Measurements from ENCODE around the gene GPC6. TPM values are rescaled to one million over a fixed set of nuclear protein-coding genes. Genes with fewer than 3 reads are reported as not detected.

Gene GPC6
- total RNA-seq, 2 experiments from 2014 or later: not detected

DNA sequence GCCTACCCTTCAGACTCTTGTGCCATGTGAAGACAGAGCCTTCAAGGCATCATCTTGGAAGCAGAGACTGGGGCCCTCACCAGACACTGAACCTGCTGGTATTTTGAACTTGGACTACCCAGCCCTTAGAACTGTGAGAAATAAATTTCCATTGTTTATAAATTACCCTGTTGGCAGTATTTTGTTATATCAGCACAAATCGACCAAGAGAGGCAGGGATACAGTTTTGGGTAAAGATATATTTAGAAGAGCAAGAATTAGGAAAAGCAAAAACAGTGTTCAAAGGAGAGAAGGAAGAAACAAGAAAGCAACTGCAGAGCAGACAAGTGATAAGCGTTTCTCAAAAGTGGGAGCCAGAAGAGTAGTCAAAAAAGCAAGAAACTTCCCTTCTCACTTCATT, 652.1 kb downstream of the GPC6 start:
- DNase-seq: no peak
- H3K36me3 Mint-ChIP-seq: no peaks in the 10 kb centered on the region
- no peak overlapping the region for H3K4me3 Mint-ChIP-seq
- no peaks in the 10 kb centered on the region for H3K4me1 Mint-ChIP-seq (ENCODE audit: low read depth)
- no peak overlapping the region for H3K27ac Mint-ChIP-seq
- ChIA-PET CTCF (no interaction called here), POLR2A (no interaction called here)
- intact Hi-C loops (cut with micrococcal nuclease): no loop called here
- peaks cover 5% of the 10 kb centered on the region for H3K9me3 Mint-ChIP-seq
- H3K27me3 Mint-ChIP-seq: peaks cover 1% of the 10 kb centered on the region

DNA sequence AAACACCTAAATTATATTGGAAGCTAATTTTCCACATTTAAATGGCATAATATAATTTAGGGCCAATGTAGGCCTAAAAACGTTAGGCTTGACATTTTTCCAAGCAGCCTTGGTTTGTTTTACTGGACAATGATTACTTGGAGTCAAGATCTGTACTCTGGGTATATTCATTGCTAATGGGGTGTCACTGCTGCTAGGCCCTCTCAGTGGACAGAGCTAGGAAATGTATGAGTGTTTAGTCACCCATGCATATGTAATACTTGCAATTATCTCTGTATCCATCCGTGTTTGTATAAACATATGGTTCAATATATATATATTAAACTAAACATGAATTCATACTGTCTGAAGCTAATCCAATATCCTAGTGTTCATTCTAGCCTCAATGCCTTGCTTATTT, 654.8 kb downstream of the GPC6 start:
- H3K4me1 Mint-ChIP-seq (ENCODE audit: low read depth): no peaks in the 10 kb centered on the region
- DNase-seq: no peak
- ChIA-PET POLR2A (no interaction called here), CTCF (no interaction called here)
- H3K4me3 Mint-ChIP-seq: no peak overlapping the region
- no peaks in the 10 kb centered on the region for H3K36me3 Mint-ChIP-seq
- intact Hi-C loops (cut with micrococcal nuclease): no loop called here
- peaks cover 5% of the 10 kb centered on the region for H3K9me3 Mint-ChIP-seq
- no peak overlapping the region for H3K27ac Mint-ChIP-seq
- peaks cover 2% of the 10 kb centered on the region for H3K27me3 Mint-ChIP-seq

DNA sequence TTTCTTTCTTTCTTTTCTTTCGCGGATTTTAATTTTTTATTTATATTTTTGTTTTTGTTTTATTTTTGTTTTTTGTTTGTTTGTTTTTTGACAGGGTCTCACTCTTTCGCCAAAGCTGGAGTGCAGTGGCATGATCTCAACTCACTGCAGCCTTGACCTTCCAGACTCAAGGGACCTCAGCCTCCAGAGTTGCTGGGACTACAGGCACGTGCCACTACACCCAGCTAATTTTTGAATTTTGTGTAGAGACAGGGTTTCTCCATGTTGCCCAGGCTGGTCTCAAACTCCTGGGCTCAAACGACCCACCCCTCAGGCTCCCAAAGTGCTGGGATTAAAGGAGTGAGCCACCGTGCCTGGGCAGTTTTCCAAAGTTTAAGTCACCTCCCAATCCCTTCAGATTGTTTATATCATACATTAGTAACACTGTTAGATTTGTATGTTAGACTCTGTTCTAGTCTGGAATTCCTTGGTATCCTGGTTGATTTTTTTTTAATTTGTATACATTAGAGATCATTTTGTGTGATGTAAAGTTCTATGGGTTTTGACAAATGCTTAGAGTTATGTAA, 655.6 kb downstream of the GPC6 start:
- no peaks in the 10 kb centered on the region for H3K36me3 Mint-ChIP-seq
- H3K27me3 Mint-ChIP-seq: peaks cover 2% of the 10 kb centered on the region
- intact Hi-C loops (cut with micrococcal nuclease): no loop called here
- no peaks in the 10 kb centered on the region for H3K4me1 Mint-ChIP-seq (ENCODE audit: low read depth)
- ChIA-PET POLR2A (no interaction called here), CTCF (no interaction called here)
- no peak overlapping the region for H3K27ac Mint-ChIP-seq
- H3K4me3 Mint-ChIP-seq: no peak overlapping the region
- peaks cover 5% of the 10 kb centered on the region for H3K9me3 Mint-ChIP-seq
- DNase-seq: no peak

DNA sequence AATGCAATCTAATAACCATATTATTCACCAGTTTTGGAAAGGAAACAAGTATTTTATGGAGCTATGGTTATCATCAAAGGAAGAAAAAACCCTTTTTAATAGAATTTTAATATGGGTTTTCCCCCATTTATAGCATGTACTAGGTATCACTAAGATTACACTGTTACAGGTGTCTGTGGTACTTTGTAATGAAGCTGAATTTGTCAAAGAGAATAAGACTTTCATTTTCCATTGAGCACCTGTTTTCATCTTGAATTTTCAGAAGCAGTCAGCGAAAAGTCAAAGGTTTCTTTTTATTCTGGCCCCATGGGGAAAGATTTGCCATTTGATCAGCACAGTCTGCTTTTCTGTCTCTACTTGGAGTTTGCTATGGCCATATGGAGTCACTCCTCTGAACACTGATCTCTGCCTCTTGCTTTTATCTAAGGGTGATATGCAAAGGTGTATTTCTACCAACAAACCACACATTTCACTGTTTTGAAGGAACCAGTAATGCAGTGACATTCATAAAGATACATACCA, 662.9 kb downstream of the GPC6 start:
- intact Hi-C loops (cut with micrococcal nuclease): no loop called here
- ChIA-PET CTCF (interaction anchor here (0.7 kb wide), 1 partner anchor 334 kb away, joined by 5 read pairs; no protein-coding TSS in a partner anchor), POLR2A (no interaction called here)
- Mint-ChIP-seq H3K36me3 (no peaks in the 10 kb centered on the region), H3K9me3 (no peaks in the 10 kb centered on the region), H3K27ac (no peak overlapping the region), H3K4me1 (ENCODE audit: low read depth) (no peaks in the 10 kb centered on the region), H3K27me3 (peaks cover 2% of the 10 kb centered on the region), H3K4me3 (no peak overlapping the region)
- no peak for DNase-seq

DNA sequence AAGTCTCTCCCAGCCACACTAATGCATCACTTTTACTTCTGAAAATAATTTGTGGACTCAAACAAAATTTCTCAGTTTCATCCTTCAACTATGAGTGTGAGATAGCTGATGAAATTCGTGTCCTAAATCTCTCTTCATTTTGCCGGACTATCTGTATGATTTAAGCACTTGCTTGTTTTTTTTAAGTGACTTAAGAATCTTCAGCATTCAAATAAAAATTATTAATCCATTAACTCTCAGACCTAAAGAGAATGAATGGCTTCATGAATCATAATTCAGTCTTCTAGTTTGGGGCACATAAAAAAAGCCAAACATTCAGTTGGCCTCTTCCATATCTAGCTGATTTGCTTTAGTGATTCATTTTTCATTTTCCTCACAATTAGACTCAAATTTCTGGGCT, 673.4 kb downstream of the GPC6 start:
- Mint-ChIP-seq H3K27ac (no peak overlapping the region), H3K4me3 (no peak overlapping the region), H3K36me3 (no peaks in the 10 kb centered on the region), H3K27me3 (peaks cover 4% of the 10 kb centered on the region), H3K4me1 (ENCODE audit: low read depth) (no peaks in the 10 kb centered on the region), H3K9me3 (no peaks in the 10 kb centered on the region)
- intact Hi-C loops (cut with micrococcal nuclease): no loop called here
- ChIA-PET CTCF (no interaction called here), POLR2A (no interaction called here)
- DNase-seq: no peak

DNA sequence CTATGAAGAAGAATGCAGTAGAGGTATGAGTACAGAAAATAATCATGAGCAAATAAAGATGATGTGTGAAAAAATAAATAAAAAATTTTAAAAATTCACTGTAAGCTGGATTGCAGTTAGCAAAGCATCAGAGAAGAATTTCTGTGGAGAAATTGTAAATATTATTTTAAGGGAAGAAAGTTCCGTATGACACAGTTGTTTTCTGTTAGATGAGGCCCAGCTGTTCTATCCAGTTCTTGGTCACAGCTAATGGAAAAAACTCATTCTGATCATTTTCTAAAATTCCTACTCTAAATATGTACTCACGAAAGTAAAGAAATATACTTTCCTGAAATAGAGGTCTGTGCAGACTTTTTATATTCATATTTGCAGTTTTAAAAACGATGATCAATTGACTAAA, 674.1 kb downstream of the GPC6 start:
- H3K4me3 Mint-ChIP-seq: no peak overlapping the region
- no peak overlapping the region for H3K27ac Mint-ChIP-seq
- H3K36me3 Mint-ChIP-seq: no peaks in the 10 kb centered on the region
- no peak for DNase-seq
- ChIA-PET POLR2A (no interaction called here), CTCF (no interaction called here)
- no peaks in the 10 kb centered on the region for H3K4me1 Mint-ChIP-seq (ENCODE audit: low read depth)
- H3K27me3 Mint-ChIP-seq: peaks cover 4% of the 10 kb centered on the region
- intact Hi-C loops (cut with micrococcal nuclease): no loop called here
- H3K9me3 Mint-ChIP-seq: no peaks in the 10 kb centered on the region

DNA sequence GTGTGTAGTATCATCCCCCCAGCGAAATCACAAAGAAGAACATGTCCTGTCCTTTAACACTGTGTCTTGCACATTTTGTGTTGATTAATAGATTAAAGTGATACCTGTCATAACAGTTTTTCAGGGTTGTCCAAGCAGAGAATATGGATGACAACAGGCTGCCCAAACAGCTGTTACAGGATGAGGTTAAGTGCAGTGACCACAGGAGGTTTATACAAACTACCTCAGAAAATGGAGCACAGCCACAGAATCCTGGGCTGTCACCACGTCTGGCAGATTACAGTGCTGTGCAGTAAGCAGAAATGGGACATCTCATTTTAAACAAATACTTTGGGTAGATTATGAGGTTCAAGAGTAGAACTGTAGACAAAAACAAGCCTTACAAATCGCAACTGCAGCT, 677.3 kb downstream of the GPC6 start:
- Mint-ChIP-seq H3K27me3 (peaks cover 4% of the 10 kb centered on the region), H3K4me1 (ENCODE audit: low read depth) (no peaks in the 10 kb centered on the region), H3K9me3 (no peaks in the 10 kb centered on the region), H3K27ac (no peak overlapping the region), H3K4me3 (no peak overlapping the region), H3K36me3 (no peaks in the 10 kb centered on the region)
- intact Hi-C loops (cut with micrococcal nuclease): no loop called here
- ChIA-PET POLR2A (no interaction called here), CTCF (no interaction called here)
- DNase-seq: no peak

DNA sequence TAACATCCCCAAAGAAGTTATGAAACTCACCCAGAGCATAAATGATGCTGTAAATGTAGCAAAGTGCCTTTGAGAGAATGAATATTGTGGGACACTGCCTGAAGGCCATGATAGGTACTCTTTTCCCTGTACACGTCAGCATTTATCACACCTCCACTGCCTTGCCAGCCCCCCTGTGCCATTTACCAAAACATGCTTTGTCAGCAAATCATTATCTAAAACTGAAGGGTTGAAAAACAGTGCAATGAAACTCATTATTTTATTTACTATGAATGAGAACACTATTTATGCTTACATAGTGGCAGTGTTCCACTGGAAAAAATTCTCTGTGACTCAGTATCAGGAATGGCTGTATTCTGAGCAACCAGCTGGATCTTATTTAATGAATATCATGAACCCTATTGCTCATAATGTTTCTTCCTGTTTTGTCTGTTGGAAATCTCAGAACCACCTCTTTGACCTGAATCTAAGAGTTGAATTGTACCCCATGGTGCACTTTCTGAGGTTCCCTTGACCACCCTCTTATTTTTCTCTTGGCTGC, 688.7 kb downstream of the GPC6 start:
- intact Hi-C loops (cut with micrococcal nuclease): no loop called here
- H3K27me3 Mint-ChIP-seq: peaks cover 4% of the 10 kb centered on the region
- no peaks in the 10 kb centered on the region for H3K4me1 Mint-ChIP-seq (ENCODE audit: low read depth)
- H3K27ac Mint-ChIP-seq: no peak overlapping the region
- no peaks in the 10 kb centered on the region for H3K36me3 Mint-ChIP-seq
- no peak overlapping the region for H3K4me3 Mint-ChIP-seq
- no peaks in the 10 kb centered on the region for H3K9me3 Mint-ChIP-seq
- DNase-seq: no peak
- ChIA-PET POLR2A (no interaction called here), CTCF (no interaction called here)

DNA sequence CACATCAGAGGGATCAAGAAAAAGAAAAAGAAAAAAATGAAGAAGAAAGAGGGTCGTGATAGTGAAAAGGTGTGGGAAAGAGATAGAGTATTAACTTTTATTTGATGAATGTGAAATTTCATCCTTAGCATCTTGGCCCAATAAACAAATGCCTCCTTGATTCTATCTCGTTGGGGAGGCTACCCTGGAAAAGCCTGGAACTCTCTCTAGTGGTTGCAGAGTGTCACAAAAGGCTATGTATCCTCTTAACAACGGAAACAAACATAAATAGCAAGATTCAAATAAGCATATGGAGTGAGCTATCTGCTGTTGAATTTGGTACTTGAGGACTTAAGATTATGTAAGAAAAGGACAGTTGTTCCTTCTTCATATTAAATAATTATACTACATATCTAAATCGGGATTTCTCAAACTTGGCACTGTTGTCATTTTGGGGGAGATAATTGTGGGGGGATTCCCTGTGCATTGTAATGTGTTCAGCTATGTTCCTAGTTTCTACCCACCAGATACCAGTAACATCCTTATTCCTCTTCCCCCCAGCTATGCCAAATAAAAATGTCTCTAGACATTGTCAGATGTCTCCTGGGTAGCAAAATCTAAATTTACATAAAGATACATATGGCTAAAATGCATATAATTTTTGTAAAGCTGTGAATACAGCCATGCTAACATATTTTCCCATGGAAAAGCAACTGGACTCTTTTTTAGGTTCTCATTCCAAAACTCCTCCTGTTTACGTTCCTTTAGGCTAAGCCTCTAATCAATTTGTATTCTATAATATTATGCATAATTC, 695.7 kb downstream of the GPC6 start:
- Mint-ChIP-seq H3K36me3 (no peaks in the 10 kb centered on the region), H3K9me3 (no peaks in the 10 kb centered on the region), H3K27me3 (peaks cover 8% of the 10 kb centered on the region), H3K4me1 (ENCODE audit: low read depth) (no peaks in the 10 kb centered on the region), H3K4me3 (no peak overlapping the region), H3K27ac (no peak overlapping the region)
- CTCF ChIA-PET: no interaction called here
- POLR2A ChIA-PET: no interaction called here
- intact Hi-C loops (cut with micrococcal nuclease): no loop called here
- DNase-seq: no peak

DNA sequence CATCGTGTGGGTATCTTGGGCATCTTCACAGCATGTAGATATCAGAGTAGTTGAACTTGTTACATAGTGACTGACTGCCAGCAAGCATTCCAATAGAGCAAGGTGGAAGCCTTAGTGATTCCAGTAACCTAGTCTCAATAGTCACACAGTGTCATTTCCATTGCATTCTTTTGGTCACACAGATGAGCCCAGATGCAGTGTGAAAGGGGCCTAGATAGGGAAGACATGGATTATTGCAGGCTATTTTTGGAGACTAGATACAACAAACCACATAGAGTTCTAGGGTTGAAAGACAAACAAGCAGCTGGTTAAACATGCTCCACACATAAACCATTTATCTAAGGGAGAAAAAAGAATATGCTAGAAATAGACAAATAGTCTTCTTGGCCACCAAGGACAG, 699.4 kb downstream of the GPC6 start:
- Mint-ChIP-seq H3K9me3 (no peaks in the 10 kb centered on the region), H3K27ac (no peak overlapping the region), H3K4me3 (no peak overlapping the region), H3K27me3 (no peaks in the 10 kb centered on the region), H3K36me3 (no peaks in the 10 kb centered on the region), H3K4me1 (ENCODE audit: low read depth) (no peaks in the 10 kb centered on the region)
- CTCF ChIA-PET: no interaction called here
- no peak for DNase-seq
- intact Hi-C loops (cut with micrococcal nuclease): no loop called here
- POLR2A ChIA-PET: no interaction called here

DNA sequence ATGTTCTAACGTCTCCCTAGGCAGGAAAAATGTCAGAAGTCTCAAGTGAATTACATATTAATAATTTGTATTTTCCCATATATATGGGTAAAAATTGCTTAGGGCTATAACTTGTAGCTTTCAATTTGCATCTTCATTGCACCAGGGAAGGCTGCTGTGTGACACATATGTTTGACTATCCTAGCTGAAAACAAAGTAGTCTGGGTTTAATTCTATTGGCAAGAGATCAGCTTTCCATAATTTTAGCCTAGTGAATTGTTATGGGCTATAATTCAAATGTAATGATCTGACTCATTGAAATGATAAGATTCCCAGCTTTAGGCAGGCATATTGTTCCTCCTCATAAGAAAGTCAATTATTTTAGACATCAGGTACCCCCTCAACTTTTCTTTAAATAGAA, 699.8 kb downstream of the GPC6 start:
- Mint-ChIP-seq H3K9me3 (no peaks in the 10 kb centered on the region), H3K27me3 (no peaks in the 10 kb centered on the region), H3K27ac (no peak overlapping the region), H3K4me1 (ENCODE audit: low read depth) (no peaks in the 10 kb centered on the region), H3K36me3 (no peaks in the 10 kb centered on the region), H3K4me3 (no peak overlapping the region)
- ChIA-PET CTCF (no interaction called here), POLR2A (no interaction called here)
- DNase-seq: no peak
- intact Hi-C loops (cut with micrococcal nuclease): no loop called here

DNA sequence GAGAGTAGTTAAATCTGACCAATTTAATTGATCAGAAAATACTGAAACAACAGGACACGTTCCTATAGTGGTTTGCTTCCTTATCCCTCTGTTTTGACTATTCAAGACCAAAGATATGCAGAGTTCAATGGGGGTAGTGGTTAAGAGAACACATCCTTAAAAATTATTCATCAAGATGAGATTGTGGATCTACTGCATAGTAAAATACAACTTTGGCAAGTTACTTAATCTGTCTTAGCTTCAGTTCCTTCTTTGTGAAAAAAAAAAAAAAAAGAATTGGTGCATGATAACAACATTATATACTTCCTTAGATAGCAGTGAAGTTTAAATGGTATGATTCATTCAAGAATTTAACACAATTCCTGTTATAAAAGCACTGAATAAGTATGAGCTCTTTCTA, 700.8 kb downstream of the GPC6 start:
- Mint-ChIP-seq H3K27ac (no peak overlapping the region), H3K4me3 (no peak overlapping the region), H3K27me3 (no peaks in the 10 kb centered on the region), H3K9me3 (no peaks in the 10 kb centered on the region), H3K36me3 (no peaks in the 10 kb centered on the region), H3K4me1 (ENCODE audit: low read depth) (no peaks in the 10 kb centered on the region)
- intact Hi-C loops (cut with micrococcal nuclease): no loop called here
- POLR2A ChIA-PET: no interaction called here
- CTCF ChIA-PET: no interaction called here
- DNase-seq: no peak

DNA sequence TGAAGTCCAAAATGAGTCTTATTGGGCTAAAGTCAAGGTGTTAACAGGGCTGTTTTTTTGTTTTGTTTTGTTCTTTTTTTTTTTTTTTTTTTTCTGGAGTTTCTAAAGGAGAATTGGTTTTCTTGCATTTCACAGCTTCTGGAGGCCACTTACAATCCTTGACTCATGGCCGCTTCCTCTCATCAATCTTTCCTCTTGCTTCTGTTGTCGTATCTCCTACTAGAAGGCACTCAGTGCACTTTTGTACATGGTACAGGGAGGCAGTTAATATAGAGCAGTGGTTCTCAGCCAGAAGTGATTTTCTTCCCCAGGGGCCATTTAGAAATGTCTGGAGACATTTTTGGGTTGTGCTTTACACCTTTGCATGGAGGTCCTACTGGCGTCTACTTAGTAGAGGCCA, 706.3 kb downstream of the GPC6 start:
- Mint-ChIP-seq H3K27me3 (no peaks in the 10 kb centered on the region), H3K9me3 (no peaks in the 10 kb centered on the region), H3K4me3 (no peak overlapping the region), H3K27ac (no peak overlapping the region), H3K4me1 (ENCODE audit: low read depth) (no peaks in the 10 kb centered on the region), H3K36me3 (no peaks in the 10 kb centered on the region)
- ChIA-PET POLR2A (no interaction called here), CTCF (no interaction called here)
- DNase-seq: no peak
- intact Hi-C loops (cut with micrococcal nuclease): no loop called here
